ENCODE results near the gene ADPRS.
A peak's percentile ranks its signal among the peaks of the same experiment; 100 is the strongest.

The ADPRS gene

GRCh38 chr1:36092798-36093185 is 4.1 kb downstream of the ADPRS start:
- Mint-ChIP-seq H3K27ac (peak overlapping the region; percentile 89), H3K36me3 (ENCODE audit: low read depth) (peaks cover 85% of the 10 kb centered on the region)

GRCh38 chr1:36093226-36093625 is 4.5 kb downstream of the ADPRS start:
- Mint-ChIP-seq H3K4me1 (ENCODE audit: low read depth) (peaks cover 75% of the 10 kb centered on the region), H3K36me3 (ENCODE audit: low read depth) (peaks cover 86% of the 10 kb centered on the region), H3K9me3 (no peaks in the 10 kb centered on the region), H3K4me3 (peak overlapping the region; percentile 55), H3K27ac (peak overlapping the region; percentile 89), H3K27me3 (no peaks in the 10 kb centered on the region)
- intact Hi-C loops (cut with micrococcal nuclease) = no loop called here

More at GRCh38 chr1:36092798-36093185, 4.1 kb downstream of the ADPRS start:
- intact Hi-C loops (cut with micrococcal nuclease) = no loop called here
- Mint-ChIP-seq H3K27me3 (no peaks in the 10 kb centered on the region), H3K9me3 (no peaks in the 10 kb centered on the region), H3K4me1 (ENCODE audit: low read depth) (peaks cover 75% of the 10 kb centered on the region), H3K4me3 (no peak overlapping the region)

- peak overlapping the region; percentile 49 for H3K4me3 Mint-ChIP-seq
- H3K9me3 Mint-ChIP-seq = no peaks in the 10 kb centered on the region
- H3K27me3 Mint-ChIP-seq = no peaks in the 10 kb centered on the region
- intact Hi-C loops (cut with micrococcal nuclease) = no loop called here
- peaks cover 75% of the 10 kb centered on the region for H3K4me1 Mint-ChIP-seq (ENCODE audit: low read depth)
- H3K27ac Mint-ChIP-seq = peak overlapping the region; percentile 89
- H3K36me3 Mint-ChIP-seq (ENCODE audit: low read depth) = peaks cover 82% of the 10 kb centered on the region
Observed at GRCh38 chr1:36093929-36094328, 5.2 kb downstream of the ADPRS start.

GRCh38 chr1:36094621-36095061 is 5.9 kb downstream of the ADPRS start:
- Mint-ChIP-seq H3K9me3 (no peaks in the 10 kb centered on the region), H3K4me3 (no peak overlapping the region), H3K27me3 (no peaks in the 10 kb centered on the region), H3K36me3 (ENCODE audit: low read depth) (peaks cover 75% of the 10 kb centered on the region), H3K4me1 (ENCODE audit: low read depth) (peaks cover 72% of the 10 kb centered on the region), H3K27ac (peak overlapping the region; percentile 89)
- intact Hi-C loops (cut with micrococcal nuclease) = no loop called here

- no peaks in the 10 kb centered on the region for H3K9me3 Mint-ChIP-seq
- peak overlapping the region; percentile 89 for H3K27ac Mint-ChIP-seq
- peaks cover 75% of the 10 kb centered on the region for H3K4me1 Mint-ChIP-seq (ENCODE audit: low read depth)
- H3K4me3 Mint-ChIP-seq = no peak overlapping the region
- intact Hi-C loops (cut with micrococcal nuclease) = no loop called here
- peaks cover 66% of the 10 kb centered on the region for H3K36me3 Mint-ChIP-seq (ENCODE audit: low read depth)
- no peaks in the 10 kb centered on the region for H3K27me3 Mint-ChIP-seq
Observed at GRCh38 chr1:36095760-36096405, 7.2 kb downstream of the ADPRS start.

GRCh38 chr1:36096500-36097432 is 8.1 kb downstream of the ADPRS start:
- intact Hi-C loops (cut with micrococcal nuclease) = no loop called here
- Mint-ChIP-seq H3K4me3 (no peak overlapping the region), H3K36me3 (ENCODE audit: low read depth) (peaks cover 57% of the 10 kb centered on the region), H3K9me3 (no peaks in the 10 kb centered on the region), H3K4me1 (ENCODE audit: low read depth) (peaks cover 68% of the 10 kb centered on the region), H3K27ac (peak overlapping the region; percentile 89), H3K27me3 (no peaks in the 10 kb centered on the region)

- H3K4me1 Mint-ChIP-seq (ENCODE audit: low read depth) = peaks cover 56% of the 10 kb centered on the region
- no peaks in the 10 kb centered on the region for H3K27me3 Mint-ChIP-seq
- intact Hi-C loops (cut with micrococcal nuclease) = no loop called here
- H3K4me3 Mint-ChIP-seq = no peak overlapping the region
- peak overlapping the region; percentile 89 for H3K27ac Mint-ChIP-seq
- peaks cover 45% of the 10 kb centered on the region for H3K36me3 Mint-ChIP-seq (ENCODE audit: low read depth)
- no peaks in the 10 kb centered on the region for H3K9me3 Mint-ChIP-seq
Observed at GRCh38 chr1:36097693-36098585, 9.2 kb downstream of the ADPRS start.

GRCh38 chr1:36098650-36099365 is 10.1 kb downstream of the ADPRS start:
- Mint-ChIP-seq H3K4me1 (ENCODE audit: low read depth) (peaks cover 47% of the 10 kb centered on the region), H3K9me3 (no peaks in the 10 kb centered on the region), H3K36me3 (ENCODE audit: low read depth) (peaks cover 37% of the 10 kb centered on the region), H3K27ac (no peak overlapping the region), H3K27me3 (no peaks in the 10 kb centered on the region), H3K4me3 (no peak overlapping the region)
- intact Hi-C loops (cut with micrococcal nuclease) = no loop called here

- Mint-ChIP-seq H3K27me3 (no peaks in the 10 kb centered on the region), H3K27ac (no peak overlapping the region), H3K36me3 (ENCODE audit: low read depth) (peaks cover 27% of the 10 kb centered on the region), H3K4me3 (no peak overlapping the region), H3K9me3 (no peaks in the 10 kb centered on the region), H3K4me1 (ENCODE audit: low read depth) (peaks cover 37% of the 10 kb centered on the region)
- intact Hi-C loops (cut with micrococcal nuclease) = loop anchor here (1.0 to 5.0 kb wide), 4 partner anchors 35 to 187 kb away; partner anchors contain the start of gene TRAPPC3
Observed at GRCh38 chr1:36099681-36100341, 11.1 kb downstream of the ADPRS start.

- Mint-ChIP-seq H3K27me3 (no peaks in the 10 kb centered on the region), H3K36me3 (ENCODE audit: low read depth) (peaks cover 24% of the 10 kb centered on the region), H3K9me3 (no peaks in the 10 kb centered on the region), H3K4me1 (ENCODE audit: low read depth) (peaks cover 34% of the 10 kb centered on the region), H3K4me3 (no peak overlapping the region), H3K27ac (no peak overlapping the region)
- intact Hi-C loops (cut with micrococcal nuclease) = loop anchor here (1.0 to 5.0 kb wide), 4 partner anchors 34 to 187 kb away; partner anchors contain the start of gene TRAPPC3
Observed at GRCh38 chr1:36100376-36100775, 11.7 kb downstream of the ADPRS start.

GRCh38 chr1:36101546-36101945 is 12.9 kb downstream of the ADPRS start:
- Mint-ChIP-seq H3K9me3 (no peaks in the 10 kb centered on the region), H3K4me3 (no peak overlapping the region), H3K27me3 (no peaks in the 10 kb centered on the region), H3K36me3 (ENCODE audit: low read depth) (peaks cover 14% of the 10 kb centered on the region), H3K4me1 (ENCODE audit: low read depth) (peaks cover 22% of the 10 kb centered on the region), H3K27ac (no peak overlapping the region)
- intact Hi-C loops (cut with micrococcal nuclease) = loop anchor here (2.0 to 5.0 kb wide), 3 partner anchors 33 to 186 kb away; no protein-coding TSS in a partner anchor

- H3K27me3 Mint-ChIP-seq = peaks cover 7% of the 10 kb centered on the region
- intact Hi-C loops (cut with micrococcal nuclease) = no loop called here
- peaks cover 4% of the 10 kb centered on the region for H3K4me1 Mint-ChIP-seq (ENCODE audit: low read depth)
- no peaks in the 10 kb centered on the region for H3K9me3 Mint-ChIP-seq
- H3K4me3 Mint-ChIP-seq = no peak overlapping the region
- no peaks in the 10 kb centered on the region for H3K36me3 Mint-ChIP-seq (ENCODE audit: low read depth)
- no peak overlapping the region for H3K27ac Mint-ChIP-seq
Observed at GRCh38 chr1:36106269-36106668, 17.6 kb downstream of the ADPRS start.

All from dendritic cell treated with granulocyte-macrophage colony-stimulating factor and Interleukin-4, amounts not matched to agents 40 ng/mL and 50 ng/mL, for 4 days (primary cell).